ENCODE data around the gene RNLS.
"Not testable (repeated sequence)": the region's sequence is repeated elsewhere in the genome, so short reads cannot be mapped to it uniquely, and the experiment has no call there.

RNLS gene

DNA sequence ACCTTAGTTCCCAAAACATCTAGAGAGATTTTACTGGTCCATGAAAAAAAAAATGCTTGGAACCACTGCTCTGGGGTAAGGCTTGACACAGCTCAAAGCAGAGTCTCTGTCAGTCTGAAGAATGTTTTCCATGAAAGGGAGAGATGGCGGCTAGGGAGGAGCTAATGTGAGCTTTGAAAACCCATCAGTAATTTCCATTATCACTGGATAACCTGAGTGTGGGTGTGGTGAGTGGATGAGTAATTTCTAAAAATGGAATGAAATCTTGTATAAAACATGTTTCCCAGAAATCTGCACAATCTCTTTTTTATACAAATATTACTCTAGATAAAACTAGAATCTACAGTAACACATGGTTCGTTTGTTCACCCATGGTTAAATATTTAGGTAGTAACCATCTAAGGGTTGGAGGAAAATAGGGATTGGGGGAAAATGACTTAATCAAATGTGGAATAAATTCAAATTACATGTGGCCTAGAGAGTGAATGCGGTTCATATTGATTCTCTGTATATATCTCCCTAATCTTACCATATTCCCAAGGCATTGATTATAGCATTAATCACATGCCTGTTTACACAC is 289.4 kb downstream of the RNLS start:
- no peak for DNase-seq (ENCODE audit: low spot score)

GRCh38 chr10:88293073-88293472 is 290.0 kb downstream of the RNLS start:
- no peak for DNase-seq (ENCODE audit: low spot score)

DNA sequence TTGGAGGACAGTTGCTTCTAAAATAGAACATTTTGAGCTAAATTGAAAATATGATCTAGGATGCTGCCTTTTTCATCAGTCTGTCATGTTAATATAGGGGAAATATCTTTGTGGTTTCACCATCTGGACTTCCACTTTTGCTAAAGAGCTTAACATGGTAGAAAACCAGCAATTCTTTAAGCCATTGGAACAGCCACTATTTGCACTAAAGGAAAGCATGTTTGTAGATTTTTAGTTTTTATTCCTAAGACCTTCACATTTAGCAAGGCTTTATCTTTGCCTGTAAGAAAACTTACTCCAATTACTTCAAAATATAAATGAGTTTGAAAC is 291.0 kb downstream of the RNLS start:
- DNase-seq (ENCODE audit: low spot score), result no peak

DNA sequence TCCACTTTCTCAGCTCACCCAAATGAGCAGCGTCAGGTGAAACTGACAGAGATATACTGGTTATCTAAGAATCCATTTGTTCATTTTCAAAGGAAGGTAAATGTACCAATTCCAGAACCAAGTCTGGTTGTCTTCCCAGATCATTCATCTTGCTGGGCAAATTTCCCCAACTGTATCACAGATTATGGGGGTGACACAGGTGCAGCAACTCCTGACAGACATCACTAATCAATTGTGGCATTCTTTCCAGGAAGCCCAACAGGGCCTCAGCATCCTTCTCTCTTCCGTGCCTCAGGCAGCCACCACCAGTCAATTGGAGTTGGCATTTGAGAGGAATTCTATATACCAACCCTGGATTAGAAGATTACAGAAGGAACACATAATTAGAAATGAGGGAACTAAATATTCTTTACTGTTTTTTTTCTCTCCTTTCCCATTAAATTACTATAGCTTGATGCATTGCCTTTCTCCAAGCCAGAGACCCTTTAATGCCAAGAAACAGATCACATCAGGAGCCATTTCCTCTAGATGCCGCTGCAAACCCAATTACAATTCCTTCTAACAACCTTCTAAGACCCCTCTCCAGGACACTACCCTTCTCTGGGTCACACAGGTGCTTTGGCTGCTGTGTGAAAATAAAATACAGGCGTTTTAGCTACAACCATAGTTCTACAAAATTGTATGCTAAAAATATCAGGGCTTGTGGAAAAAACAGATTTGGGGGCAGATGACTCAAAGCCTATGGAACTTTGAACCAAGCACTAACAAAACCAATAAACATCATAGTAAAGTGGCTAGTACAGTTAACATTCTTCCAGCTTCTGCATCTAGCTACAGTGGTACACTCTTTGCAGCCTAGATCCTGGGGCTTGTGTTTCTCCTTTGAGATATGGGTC is 291.6 kb downstream of the RNLS start:
- DNase-seq (ENCODE audit: low spot score), result no peak

- no peak for DNase-seq (ENCODE audit: low spot score)
Observed at GRCh38 chr10:88289342-88289741, 293.8 kb downstream of the RNLS start.

DNA sequence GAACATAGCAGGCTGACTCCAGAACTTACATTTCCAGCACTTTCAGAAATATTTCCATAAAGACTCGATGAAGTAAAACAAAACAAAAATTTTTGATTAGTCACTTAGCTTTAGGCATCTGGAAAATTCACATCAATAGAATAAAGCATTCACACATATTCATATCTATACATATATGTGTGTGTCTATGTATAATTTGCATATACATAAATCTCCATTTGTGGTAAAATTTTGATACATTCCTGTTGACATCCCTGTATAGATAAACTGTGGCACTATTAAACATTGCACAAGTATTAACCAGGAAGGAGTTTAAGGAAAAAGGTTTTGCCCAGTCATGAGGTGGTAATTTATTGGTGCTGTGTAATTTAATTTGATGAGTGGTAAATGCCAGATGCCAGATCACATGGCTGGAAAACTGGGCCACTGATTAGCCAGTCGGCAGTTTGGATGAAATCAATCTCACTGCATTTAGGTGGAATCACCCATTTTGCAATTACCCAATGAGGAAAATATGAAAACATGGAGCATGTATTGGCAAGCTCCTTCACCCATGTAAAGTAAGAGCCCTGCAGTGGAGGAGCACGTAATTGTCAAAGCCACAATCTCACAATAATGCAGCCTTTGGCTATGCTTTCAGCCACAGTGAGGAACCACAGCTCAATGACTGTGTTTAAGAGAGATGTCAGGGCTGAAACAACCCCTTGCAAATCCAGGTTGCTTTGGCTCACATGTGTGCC is 294.6 kb downstream of the RNLS start:
- DNase-seq (ENCODE audit: low spot score), result no peak

GRCh38 chr10:88286030-88286429 is 297.1 kb downstream of the RNLS start:
- DNase-seq (ENCODE audit: low spot score), result no peak

DNA sequence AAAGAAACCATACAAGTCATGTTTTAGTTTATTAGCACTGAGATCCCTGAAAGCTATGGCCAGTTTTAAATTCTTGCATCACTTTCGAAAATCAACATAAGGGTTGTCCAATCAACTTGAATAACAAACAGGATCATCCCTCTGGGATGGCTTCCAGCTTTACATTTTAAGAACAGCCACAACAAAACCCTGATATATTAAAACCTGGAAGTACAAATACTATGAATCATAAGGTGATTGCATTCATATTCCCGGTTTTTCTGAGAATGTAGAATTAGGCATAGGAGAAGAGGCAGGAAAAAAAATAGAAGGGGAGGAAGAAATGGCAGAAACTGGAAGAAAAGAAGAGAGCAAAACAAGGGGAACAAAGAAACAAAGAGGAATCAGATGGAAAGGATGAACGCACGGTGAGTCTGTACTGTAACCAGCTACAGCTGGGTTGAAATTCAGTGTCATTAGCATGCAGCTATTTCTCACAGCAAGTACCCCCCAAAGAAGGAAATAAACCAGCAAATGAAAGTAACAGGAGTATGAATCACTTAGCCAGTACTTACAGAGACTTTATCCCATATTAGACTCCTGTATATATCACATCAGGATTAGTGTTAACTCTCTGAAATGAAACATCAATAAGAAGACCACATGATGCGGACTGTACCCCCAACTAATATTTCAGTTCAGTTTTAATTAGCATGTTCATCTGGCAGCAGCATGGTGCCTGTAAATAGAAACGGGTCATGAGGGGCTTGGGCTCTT is 301.3 kb downstream of the RNLS start:
- DNase-seq (ENCODE audit: low spot score), result no peak

GRCh38 chr10:88280518-88280917 is 302.6 kb downstream of the RNLS start:
- no peak for DNase-seq (ENCODE audit: low spot score)

DNA sequence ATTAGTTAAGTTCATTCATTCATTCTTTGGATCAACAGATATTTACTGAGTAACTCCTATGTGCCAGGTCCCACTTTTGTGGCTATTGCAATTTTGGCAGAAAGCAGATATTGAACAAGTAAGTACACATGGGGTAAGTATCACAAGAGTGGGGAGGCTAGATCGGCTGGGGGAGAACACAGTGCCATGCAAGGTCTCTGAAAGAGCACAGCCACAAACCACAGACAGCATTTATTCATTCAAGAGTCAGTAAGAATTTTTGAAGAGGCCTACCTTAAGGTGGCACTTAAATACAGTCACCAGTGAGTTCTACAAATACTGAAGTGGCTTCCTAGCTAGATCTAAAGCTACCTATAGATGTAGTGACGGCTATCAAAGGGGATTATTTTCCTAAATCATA is 304.2 kb downstream of the RNLS start:
- DNase-seq (ENCODE audit: low spot score), result no peak

DNA sequence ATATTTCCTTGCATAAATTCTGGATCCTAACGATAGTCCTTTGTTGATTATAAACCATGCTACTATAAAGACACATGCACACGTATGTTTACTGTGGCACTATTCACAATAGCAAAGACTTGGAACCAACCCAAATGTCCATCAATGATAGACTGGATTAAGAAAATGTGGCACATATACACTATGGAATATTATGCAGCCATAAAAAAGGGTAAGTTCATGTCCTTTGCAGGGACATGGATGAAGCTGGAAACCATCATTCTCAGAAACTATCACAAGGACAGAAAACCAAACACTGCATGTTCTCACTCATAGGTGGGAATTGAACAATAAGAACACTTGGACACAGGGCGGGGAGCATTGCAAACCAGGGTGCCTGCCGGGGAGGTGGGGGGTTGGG is 306.2 kb downstream of the RNLS start:
- DNase-seq (ENCODE audit: low spot score), result not testable (repeated sequence)

DNA sequence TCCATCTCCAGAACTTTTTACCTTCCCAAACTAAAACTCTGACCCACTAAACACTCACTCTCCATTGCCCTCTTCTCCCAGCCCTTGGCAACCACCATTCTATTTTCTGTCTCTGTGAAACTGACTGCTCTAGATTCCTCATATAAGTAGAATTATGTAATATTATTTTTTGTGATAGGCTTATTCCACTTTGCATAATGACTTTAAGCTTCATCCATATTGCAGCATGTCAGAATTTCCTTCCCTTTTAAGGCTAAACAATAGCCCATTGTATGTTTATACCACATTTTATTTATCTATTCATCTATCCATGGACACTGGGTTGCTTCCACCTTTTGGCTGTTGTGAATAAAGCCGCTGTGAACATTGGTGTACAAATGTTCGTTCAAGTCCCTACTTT is 308.8 kb downstream of the RNLS start:
- no peak for DNase-seq (ENCODE audit: low spot score)

DNA sequence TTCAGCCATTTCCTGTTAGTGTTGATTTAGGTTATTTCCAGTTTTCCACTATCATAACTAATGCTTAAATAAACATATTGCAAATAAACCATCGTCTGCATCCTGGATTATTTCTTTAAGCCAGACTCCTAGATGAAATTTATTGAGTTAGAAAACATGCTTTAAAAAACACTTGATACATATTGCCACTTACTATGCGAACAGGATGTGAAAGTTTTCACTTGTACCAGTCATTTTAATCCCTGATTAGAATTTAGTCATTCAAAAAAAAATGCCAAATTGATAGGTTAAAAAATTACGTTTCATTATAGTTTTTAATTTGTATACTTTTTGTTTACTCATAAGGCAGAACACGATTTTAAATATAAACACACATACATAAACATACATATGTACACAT is 309.6 kb downstream of the RNLS start:
- DNase-seq (ENCODE audit: low spot score), result no peak

DNA sequence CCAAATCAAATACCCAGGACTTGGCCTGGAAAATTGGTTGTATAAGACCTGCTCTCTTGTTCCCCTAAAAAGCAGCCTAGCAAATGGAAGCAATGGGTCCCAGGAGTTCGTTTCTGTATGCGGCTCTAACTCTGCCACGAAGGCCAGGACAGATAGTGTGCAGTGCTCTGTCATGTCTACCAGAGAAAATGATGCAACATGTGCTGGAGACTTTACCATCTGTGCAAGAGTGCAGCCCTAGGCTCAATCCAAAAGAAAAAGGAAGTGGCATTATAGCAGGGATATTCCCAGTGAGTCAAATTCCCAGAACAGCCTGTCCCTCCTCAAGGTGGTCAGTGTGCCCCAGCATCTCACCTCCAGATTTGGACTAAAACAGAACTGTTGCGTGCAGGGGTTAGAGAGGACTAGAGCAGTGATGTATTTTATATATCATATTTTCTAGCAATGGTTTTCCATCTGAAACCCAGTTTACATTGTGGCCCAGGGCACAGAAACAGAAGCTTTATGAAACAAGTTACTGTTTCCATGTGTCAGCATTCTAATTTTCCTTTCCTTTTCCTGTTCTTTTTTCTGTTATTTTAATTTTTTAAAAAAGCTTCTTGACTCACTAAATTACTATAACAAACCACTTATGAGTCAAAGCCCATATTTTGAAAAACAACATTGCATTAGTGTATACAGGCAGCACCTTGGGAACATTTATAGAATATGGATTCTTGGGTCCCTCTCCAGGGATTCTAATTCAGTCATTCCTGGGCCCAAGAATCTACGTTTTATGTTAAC is 311.2 kb downstream of the RNLS start:
- no peak for DNase-seq (ENCODE audit: low spot score)

- DNase-seq (ENCODE audit: low spot score), result peak; percentile 19
Observed at GRCh38 chr10:88270871-88271713, 312.0 kb downstream of the RNLS start.

DNA sequence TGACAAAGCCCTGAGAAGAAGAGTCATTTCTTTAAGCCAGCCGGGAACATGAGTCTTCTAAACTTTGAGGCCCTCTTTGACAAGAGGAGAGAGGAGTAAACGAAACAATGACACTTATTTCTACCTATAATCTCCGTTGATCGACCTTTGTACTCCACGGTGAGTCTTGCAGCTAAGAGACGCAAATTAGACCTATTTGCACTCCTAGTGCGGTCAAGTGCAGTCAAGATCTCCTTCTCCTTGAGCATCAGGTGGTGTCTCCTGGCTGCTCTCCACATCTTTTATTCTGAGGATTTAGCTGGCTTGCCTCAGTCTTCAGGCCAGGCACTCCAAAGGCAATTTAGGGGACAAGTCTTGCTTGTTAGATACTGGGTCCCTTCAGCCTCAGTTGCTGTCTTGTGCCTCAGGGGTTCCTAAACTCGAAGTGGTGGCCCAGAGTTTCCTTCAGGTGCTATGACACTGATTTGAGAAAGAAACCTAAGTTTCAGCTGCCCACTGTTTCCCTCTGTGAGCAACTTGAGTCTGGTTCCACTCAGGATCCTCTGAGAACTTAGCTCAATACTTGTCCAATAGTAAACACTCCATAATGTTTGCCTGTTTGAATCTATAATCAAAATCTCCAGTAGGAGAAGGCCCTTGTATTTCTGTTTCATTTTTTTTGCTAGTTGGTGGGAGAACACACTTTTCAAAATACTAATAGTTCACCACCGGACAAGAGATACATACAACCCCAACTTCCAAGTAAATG is 312.9 kb downstream of the RNLS start:
- DNase-seq (ENCODE audit: low spot score), result no peak

DNA sequence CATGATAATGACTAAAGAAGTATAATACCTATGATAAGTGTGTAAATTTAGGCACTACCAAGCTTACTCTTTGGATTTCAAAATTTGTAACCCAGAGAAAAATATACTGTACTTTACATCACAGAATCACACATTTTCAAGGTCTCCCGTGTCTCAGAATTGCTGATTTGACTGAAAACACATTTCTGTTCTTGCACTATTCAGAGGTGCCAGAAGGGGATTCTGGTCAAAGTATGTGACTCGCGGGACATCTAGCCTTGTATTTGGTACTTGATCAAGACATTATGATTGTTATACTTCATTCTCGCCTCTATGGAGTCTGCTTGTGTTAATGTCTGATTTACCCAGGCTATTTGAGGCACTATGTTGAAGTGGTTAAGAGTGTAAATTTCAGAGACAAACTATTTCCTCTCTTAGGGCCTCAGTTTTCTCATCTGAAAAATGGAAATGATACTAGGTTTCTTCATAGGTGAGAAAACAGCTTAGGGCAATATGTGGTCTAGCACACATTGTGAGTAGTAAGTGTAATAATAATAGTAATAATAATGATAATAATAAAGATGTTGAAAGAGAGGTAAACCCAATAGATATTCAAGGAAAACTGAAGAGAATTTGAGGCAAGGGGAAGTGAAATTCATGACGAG is 320.4 kb downstream of the RNLS start:
- no peak for DNase-seq (ENCODE audit: low spot score)

GRCh38 chr10:88261152-88261551 is 322.0 kb downstream of the RNLS start:
- DNase-seq (ENCODE audit: low spot score), result no peak

DNA sequence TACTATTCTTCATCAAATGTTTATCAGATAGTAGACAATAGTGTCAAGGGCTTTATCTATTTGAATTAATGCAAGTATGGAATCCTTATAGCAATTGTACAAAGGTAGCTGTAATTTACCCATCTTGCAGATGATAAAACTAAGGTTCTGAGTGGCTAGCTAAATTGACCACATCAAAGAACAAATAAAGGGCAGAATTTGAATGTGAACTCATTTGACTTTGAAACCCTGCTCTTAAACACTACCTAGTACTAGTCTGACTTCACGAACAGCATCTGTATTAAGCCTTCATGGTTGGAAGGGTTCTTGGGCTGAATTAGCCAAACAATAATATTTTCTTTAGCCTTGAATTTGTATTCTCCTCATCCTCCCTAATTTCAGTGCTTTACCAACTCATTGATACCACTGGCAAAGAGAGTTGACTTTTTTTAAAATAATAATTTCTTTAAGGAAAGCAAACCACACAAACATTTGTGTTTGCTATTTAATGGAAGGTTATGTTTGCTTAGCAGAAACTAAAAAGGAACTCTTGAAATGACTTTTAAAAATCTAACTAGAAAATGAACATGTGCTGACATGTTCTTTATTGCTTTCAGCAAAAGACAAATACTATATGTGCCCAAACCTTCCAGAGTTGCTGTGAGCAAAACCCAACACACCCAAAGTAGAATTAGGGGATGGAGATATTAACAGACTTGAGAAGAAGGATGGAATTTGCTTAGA is 322.6 kb downstream of the RNLS start:
- no peak for DNase-seq (ENCODE audit: low spot score)

All from hepatic stellate cell (primary cell).